DMS 273 treated with DMSO at 0.1 percent for 48 hours (cell line): ENCODE results near the gene DRD4.

Experiments used
- DNase-seq: peaks from one replicate; lab custom pipeline; 2025; lab: John Stamatoyannopoulos, UW

The DRD4 gene

GRCh38 chr11:623349-623869, 13.7 kb upstream of the DRD4 start:
- DNase-seq = no peak

GRCh38 chr11:623999-624704, 12.9 kb upstream of the DRD4 start:
- no peak for DNase-seq

- DNase-seq = no peak
Observed at GRCh38 chr11:624705-625635, 12.1 kb upstream of the DRD4 start, which contains the start of gene CDHR5. Gene CDHR5 (minus strand): TSS chr11:624955. CDS start chr11:624902, 53 bp downstream.

- DNase-seq = no peak
Observed at GRCh38 chr11:625636-626268, 11.3 kb upstream of the DRD4 start.

GRCh38 chr11:626475-627307, 10.4 kb upstream of the DRD4 start, which contains the start of gene SCT:
Gene SCT (minus strand): TSS chr11:627181. CDS start chr11:627143, 38 bp downstream.
- DNase-seq = no peak

- DNase-seq = no peak
Observed at GRCh38 chr11:627308-627576, 9.8 kb upstream of the DRD4 start.

- DNase-seq = no peak
Observed at GRCh38 chr11:628056-628455, 9.0 kb upstream of the DRD4 start.

- DNase-seq = no peak
Observed at GRCh38 chr11:629237-629583, 7.9 kb upstream of the DRD4 start.

- no peak for DNase-seq
Observed at GRCh38 chr11:630871-631270, 6.2 kb upstream of the DRD4 start.

GRCh38 chr11:635945-636510, 1.0 kb upstream of the DRD4 start:
- no peak for DNase-seq

GRCh38 chr11:637333-637592, 194 bp downstream of the DRD4 start:
- DNase-seq = no peak

GRCh38 chr11:637593-638521, 788 bp downstream of the DRD4 start:
- no peak for DNase-seq

- no peak for DNase-seq
Observed at GRCh38 chr11:638631-639331, 1.7 kb downstream of the DRD4 start.

- no peak for DNase-seq
Observed at GRCh38 chr11:639332-639955, 2.4 kb downstream of the DRD4 start.

GRCh38 chr11:640021-640706, 3.1 kb downstream of the DRD4 start:
- no peak for DNase-seq

GRCh38 chr11:641806-642370, 4.8 kb downstream of the DRD4 start:
- no peak for DNase-seq

GRCh38 chr11:643366-643765, 6.3 kb downstream of the DRD4 start:
- no peak for DNase-seq
